H1 (cell line): Measurements from ENCODE around the gene RPL14.

Experiments
- CREB1 ChIP-seq: IDR thresholded peaks from 2 replicates; pipeline ENCODE4 v1.6.1; 2012; ENCODE audit warnings: inconsistent platforms
- EP300 ChIP-seq, 2 experiments: IDR thresholded peaks; 1 replicate in 1 of 2; 2 replicates in 1 of 2; pipeline ENCODE4 v1.6.1; 2011 to 2012; ENCODE audit warnings: low read depth in 2 of 2, low read length in 2 of 2, mild to moderate bottlenecking in 2 of 2, borderline replicate concordance in 1 of 2, inconsistent platforms in 1 of 2, moderate library complexity in 1 of 2
- EZH2 ChIP-seq: fragments of 200-600 bp; sonication (generic); IDR thresholded peaks from 2 replicates; pipeline ENCODE4 v1.7.1; 2012; ENCODE audit warnings: low read depth, mild to moderate bottlenecking, moderate library complexity, low read length, inconsistent platforms; ENCODE audit not compliant: severe bottlenecking
- PHF8 ChIP-seq: fragments of 200-600 bp; sonication (generic); conservative IDR thresholded peaks from 2 replicates; pipeline ENCODE4 v1.7.1; 2012; ENCODE audit warnings: low read depth, mild to moderate bottlenecking, inconsistent platforms, low read length, moderate library complexity
- RFX5 ChIP-seq: IDR thresholded peaks from 2 replicates; pipeline ENCODE4 v1.6.1; 2011; ENCODE audit warnings: low read depth, low read length, improper control_type of control experiment, borderline replicate concordance
- SP1 ChIP-seq: IDR thresholded peaks from 2 replicates; pipeline ENCODE4 v1.6.1; 2011; ENCODE audit warnings: low read depth, low read length
- TEAD4 ChIP-seq: IDR thresholded peaks from 2 replicates; pipeline ENCODE4 v1.6.1; 2012; ENCODE audit warnings: low read depth, low read length, inconsistent platforms, mixed read lengths
- YY1 ChIP-seq: IDR thresholded peaks from 2 replicates; pipeline ENCODE4 v1.6.1; 2011; ENCODE audit warnings: low read depth, mild to moderate bottlenecking, low read length
- TF ChIP-seq, protein P1 (sequence below), 3 experiments: IDR thresholded peaks; 1 replicate in 2 of 3; 2 replicates in 1 of 3; pipeline versions ENCODE4 v1.5.1 to v1.6.1; 2011; ENCODE audit warnings: low read length in 3 of 3, mild to moderate bottlenecking in 3 of 3, inconsistent platforms in 2 of 3, low read depth in 1 of 3, moderate library complexity in 1 of 3; ENCODE audit not compliant: insufficient read depth in 1 of 3; ENCODE audit errors: control extremely low read depth in 1 of 3
- TF ChIP-seq, protein P2 (sequence below): IDR thresholded peaks from 2 replicates; pipeline ENCODE4 v1.6.1; 2011; ENCODE audit warnings: low read length, improper control_type of control experiment
- TF ChIP-seq, protein P3 (sequence below): IDR thresholded peaks from 2 replicates; pipeline ENCODE4 v1.6.1; 2011; ENCODE audit warnings: low read depth, mild to moderate bottlenecking, low read length; ENCODE audit not compliant: insufficient read depth

GRCh38 chr3:40445880-40446279 is 11.3 kb upstream of the RPL14 start:
- TF ChIP-seq CREB1 (no peak), RFX5 (no peak), PHF8 (no peak), SP1 (no peak), TEAD4 (no peak), YY1 (no peak), EP300 (IDR thresholded peaks at IDR 0.05; ENCODE audit: borderline replicate concordance in 1 of 2, low read depth in 2 of 2, low read length in 2 of 2) (no peak), EZH2 (no peak)
- TF ChIP-seq, protein P1, sequence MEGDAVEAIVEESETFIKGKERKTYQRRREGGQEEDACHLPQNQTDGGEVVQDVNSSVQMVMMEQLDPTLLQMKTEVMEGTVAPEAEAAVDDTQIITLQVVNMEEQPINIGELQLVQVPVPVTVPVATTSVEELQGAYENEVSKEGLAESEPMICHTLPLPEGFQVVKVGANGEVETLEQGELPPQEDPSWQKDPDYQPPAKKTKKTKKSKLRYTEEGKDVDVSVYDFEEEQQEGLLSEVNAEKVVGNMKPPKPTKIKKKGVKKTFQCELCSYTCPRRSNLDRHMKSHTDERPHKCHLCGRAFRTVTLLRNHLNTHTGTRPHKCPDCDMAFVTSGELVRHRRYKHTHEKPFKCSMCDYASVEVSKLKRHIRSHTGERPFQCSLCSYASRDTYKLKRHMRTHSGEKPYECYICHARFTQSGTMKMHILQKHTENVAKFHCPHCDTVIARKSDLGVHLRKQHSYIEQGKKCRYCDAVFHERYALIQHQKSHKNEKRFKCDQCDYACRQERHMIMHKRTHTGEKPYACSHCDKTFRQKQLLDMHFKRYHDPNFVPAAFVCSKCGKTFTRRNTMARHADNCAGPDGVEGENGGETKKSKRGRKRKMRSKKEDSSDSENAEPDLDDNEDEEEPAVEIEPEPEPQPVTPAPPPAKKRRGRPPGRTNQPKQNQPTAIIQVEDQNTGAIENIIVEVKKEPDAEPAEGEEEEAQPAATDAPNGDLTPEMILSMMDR (IDR thresholded peaks at IDR 0.05; ENCODE audit: control extremely low read depth in 1 of 3, insufficient read depth in 1 of 3, low read depth in 1 of 3, low read length in 3 of 3) = no peak
- TF ChIP-seq, protein P2, sequence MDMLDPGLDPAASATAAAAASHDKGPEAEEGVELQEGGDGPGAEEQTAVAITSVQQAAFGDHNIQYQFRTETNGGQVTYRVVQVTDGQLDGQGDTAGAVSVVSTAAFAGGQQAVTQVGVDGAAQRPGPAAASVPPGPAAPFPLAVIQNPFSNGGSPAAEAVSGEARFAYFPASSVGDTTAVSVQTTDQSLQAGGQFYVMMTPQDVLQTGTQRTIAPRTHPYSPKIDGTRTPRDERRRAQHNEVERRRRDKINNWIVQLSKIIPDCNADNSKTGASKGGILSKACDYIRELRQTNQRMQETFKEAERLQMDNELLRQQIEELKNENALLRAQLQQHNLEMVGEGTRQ = no peak
- TF ChIP-seq, protein P3, sequence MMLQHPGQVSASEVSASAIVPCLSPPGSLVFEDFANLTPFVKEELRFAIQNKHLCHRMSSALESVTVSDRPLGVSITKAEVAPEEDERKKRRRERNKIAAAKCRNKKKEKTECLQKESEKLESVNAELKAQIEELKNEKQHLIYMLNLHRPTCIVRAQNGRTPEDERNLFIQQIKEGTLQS = no peak
